GM21825 (cell line): Measurements from ENCODE around the gene RXRA.

Source experiments
- ATAC-seq: cut with Tn5 transposase; IDR thresholded peaks from one replicate; pipeline ENCODE4 v1.9.1; 2021; ENCODE audit warnings: mild to moderate bottlenecking, moderate library complexity; ENCODE audit not compliant: unreplicated experiment

The RXRA gene

DNA sequence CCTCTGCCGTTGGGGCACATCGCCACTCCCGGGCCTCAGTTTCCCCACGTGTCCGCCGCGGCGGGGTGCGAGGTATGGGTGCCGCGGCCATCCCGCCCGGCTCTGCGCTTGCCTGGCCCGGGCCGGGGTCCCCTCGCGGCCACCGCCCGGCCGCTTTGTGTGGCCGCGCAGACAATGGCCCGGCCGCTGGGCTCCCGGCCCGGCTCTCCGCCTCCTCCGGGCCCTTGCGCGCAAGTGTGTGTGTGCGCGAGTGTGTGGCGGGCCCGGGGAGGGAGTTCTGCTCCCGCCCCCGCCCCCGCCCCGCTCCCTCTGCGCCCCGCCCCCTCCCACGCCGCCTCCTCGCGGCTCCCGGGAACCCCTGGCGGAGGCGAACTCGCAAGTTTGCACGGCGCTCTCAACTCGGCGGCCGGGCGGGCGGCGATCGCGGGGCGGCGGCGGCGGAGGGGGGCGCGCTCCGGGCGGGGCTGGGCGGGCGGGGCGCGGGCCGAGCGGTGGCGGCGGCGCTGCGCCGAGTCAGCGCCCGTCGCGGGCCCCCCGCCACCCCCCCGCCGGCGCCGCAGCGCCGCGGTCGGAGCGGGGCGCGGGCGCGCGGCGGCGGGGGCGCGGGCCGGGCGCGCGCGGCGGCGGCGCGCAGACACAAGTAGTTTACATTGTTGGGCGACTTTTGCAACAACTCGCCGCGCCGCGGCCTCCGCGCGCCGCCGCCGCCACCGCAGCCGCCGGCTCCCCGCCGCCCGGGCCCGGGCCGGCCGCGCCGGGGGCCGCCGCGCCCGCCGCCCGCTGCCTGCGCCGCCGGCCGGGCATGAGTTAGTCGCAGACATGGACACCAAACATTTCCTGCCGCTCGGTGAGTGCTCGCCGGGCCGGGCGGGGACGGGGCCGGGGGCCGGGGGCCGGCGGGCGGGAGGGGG, at the start of gene RXRA:
Gene RXRA, plus strand, starts transcription at position 643 of the 911 bp plus-strand sequence. Its CDS starts 177 bp downstream, at position 820.
- ATAC-seq = no peak

DNA sequence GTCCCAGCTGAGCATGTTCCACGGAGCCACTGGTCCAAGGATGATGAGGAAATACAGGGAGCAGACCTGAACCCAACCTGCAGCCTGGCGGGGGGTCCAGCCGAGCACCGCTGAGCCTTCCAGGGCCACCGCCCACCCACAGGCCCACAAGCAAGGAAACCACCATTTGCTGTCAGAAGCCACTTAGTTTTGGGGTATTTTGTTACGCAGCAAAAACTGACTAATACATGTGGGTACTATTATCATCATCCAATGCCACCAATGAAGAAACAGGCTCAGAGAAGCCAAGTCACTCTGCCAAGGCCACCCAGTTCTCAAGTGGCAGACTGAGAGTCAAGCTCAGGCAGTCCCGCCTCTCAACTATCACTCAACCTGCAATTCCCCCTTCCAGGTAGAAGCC, 48.0 kb upstream of the RXRA start:
- no peak for ATAC-seq

DNA sequence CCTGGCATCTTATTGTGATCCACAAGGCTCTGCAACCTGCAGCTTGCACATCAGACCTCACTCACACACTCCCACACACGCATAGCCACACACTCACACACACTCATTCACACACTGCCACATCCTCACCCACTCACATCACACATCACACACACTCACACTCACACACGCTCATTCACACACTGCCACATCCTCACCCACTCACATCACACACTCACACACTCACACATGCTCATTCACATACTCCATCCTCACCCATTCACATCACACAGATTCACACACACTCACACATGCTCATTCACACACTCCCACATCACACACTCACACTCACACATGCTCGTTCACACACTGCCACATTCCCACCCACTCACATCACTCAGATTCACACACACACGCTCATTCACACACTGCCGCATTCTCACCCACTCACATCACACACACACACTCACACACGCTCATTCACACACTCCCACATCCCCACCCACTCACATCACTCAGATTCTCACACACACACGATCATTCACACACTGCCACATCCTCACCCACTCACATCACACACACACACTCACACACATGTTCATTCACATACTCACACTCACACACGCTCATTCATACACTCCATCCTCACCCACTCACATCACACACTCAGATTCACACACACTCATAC, 47.1 kb upstream of the RXRA start:
- no peak for ATAC-seq

- no peak for ATAC-seq
These were observed 44.1 kb upstream of the RXRA start for GRCh38 chr9:134282138-134282650.

- no peak for ATAC-seq
These were observed 43.1 kb upstream of the RXRA start for GRCh38 chr9:134283111-134283515.

DNA sequence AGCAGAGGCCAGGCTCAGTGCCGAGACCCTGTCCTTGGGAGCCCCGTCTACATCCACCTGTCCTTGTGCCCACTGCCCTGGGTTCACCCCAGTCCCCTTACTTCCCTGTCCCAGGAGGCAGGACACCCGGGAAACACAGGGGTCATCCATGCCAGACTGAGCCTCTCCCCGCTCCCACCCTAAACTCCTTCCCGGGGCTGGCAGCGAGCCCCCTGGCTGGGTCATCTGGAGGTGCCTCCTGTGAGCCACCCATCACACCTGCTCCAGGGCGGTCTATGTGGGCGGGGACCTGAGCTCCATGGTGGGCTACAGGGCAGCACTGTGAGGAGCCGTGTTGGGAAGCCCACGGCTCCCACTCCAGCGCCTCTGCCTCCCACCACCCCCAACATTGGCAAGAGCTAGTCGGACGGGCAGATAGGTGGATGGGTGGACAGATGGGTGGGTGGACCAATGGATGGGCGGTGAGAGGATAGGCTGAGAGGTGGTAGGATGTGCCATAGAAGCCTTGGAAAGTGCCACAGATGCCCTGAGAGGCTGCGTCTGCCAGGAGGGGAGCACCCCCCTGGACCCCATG, 42.5 kb upstream of the RXRA start:
- no peak for ATAC-seq

DNA sequence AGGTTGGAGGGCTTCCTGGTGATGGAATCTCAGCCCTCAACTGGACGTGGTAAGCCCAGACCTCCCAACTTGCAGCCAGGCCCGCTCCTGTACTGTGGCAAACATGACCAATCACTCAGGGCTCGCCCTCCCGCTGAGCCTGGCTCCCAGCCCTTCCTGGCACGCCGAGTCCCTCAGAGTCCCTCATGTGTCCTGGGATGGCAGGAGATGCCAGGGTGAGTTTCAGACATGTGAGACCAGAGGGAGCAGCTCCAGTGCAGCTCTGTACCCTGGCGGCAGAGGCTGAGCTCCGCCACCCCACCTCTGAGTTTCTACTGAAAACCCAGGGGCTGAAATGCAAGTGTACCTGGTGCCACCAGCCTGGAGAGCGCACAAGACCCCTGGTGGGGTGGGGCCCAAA, 42.0 kb upstream of the RXRA start:
- ATAC-seq = no peak

- ATAC-seq = no peak
These were observed 41.5 kb upstream of the RXRA start for GRCh38 chr9:134284741-134285140.

DNA sequence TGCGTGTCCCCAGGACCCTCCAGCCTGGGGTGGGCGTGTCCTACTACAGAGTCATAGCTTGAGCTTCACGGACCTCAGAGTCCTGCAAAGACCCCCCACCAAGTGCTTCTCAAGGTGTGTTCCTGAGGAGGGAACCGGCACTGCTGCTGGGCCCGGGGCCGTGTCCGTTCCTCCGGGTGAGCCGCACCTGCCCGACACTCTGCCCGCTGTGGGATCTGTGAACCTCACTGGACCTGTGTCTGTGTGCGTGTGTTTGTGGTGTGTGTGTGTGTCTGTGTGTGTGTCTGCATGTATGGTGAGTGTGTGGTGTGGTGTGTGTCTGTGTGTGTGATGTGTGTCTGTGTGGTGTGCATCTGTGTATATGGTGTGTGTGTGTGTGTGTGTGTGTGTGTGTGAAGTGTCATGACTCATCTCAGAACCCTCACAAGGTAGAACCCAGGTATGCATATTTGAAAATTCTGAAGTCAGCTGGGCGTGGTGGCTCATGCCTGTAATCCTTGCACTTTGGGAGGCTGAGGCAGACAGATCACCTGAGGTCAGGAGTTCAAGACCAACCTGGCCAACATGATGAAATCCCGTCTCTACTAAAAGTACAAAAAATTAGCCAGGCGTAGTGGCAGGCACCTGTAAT, 40.9 kb upstream of the RXRA start:
- ATAC-seq = no peak

DNA sequence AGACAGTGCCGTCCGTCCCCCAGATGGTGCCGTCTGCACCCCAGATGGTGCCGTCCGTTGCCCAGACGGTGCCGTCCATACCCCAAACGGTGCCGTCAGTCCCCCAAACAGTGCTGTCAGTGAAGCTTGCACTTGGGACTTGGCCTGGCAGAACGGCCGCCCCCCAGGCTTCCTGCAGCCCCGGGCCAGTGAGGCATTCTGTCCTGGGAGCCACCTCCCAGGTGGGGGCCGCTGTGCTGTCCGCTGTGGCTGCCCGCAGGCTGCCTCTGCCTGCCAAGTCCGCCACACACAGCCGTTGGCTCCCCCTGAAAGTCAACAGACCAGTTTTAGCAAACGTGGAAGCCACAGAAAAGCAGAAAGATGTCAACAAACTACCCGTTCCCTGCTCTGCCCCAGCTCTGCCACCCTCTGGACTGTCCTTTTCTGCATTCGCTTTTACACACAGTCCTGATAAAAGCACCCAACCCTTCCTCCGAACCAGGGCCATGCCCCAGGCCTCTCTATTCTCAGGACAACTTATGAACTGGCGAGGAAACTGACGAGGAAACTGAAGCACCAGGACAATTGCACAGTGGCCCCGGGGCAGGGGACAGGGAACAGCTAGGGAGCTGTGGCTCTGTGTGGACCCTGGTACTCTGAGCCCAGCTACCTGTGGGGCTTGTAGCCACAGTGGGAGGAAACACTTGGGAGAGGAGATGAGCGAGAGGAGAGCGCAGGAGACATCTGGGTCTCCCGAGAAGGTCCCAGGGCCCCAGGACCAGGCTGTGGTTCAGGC, 39.6 kb upstream of the RXRA start:
- ATAC-seq = no peak

- ATAC-seq = no peak
These were observed 38.4 kb upstream of the RXRA start for GRCh38 chr9:134287591-134288491.

DNA sequence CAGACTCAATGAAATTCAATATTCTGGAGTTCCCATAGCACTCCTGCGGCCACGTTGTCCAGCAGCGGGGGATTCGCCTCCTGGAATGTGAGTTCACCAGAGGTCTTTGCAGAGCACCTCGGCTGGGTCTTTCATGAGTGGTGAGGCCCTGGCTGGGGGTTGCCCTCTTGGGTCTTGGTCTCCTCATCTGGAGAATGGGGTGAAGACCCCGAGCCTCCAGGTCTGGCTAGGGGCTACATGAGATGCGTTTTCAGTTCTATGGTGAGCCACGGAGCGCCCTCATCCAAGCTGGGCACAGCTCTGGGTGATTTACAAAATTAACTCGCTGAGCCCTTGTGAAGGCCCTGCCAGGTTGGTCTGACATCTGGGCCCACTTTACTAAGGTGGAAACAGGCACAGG, 37.5 kb upstream of the RXRA start:
- ATAC-seq = no peak

DNA sequence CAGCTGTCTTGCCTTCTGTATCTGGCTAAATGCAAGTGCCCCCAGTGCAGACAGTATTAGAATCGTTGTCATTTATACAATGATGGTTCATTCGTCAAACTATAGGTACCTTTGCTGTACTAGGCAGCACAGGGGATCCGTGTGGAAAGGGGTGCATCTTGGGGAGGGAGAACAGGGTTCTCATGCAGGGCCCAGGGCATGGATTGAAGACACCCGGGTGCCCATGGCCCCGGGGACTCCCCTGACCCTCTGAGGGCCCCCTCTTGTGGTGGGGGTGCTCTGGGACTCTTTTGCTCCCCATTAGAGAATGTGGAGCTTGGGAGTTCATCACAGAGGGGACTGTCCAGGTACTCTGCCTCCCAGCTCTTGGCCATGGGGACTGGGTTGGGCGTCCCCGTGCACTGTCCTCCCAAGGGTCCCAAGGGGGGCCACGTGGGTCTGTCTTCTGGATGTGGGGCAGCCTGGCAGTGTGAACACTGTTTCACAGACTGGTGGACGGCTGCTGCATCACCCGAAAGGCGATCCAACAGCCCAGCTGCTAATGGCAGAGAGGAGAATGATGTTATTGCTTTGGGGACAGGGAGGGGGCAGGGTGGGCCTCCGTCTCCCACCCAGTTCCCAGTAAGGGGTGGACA, 36.9 kb upstream of the RXRA start:
- ATAC-seq = no peak

DNA sequence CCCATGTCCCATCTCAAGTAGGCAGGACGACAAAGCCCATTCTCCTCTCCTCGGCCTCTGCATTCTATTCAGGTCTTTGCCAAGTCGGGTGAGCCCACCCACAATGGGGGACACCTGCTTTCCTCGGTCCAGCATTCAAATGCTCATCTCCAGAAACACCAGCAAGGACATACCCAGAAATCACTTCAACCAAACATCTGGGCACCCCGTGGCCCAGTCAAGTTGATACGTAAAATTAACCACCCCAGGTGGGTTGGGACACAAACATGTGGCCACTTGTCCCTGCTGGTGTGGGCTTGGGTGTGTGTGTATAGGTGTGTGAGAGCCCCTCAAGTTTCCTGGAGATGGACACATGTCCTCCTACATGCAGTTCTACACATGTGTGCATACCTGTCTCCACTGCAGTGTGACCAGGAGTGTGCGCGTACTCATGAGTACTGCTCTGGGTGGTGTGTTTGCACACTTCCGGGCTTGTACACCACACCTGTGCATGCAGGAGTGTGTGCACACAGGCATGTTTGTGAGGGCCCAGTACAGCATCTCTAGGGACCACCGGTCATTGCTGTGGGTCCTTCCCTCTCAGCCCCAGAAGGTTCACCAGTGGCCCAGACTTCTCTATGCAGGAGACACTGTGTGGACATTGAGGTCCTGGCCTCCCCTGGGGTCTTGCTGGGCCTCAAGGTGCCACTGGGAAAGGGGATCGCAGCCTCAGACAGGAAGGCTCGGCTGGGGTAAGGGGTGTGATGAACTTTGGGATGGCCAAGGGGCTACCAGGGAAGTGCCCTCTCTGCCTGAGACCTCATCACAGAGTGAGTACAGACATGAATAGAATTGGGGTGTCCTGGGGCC, 35.4 kb upstream of the RXRA start:
- ATAC-seq = no peak

- ATAC-seq = no peak
These were observed 34.8 kb upstream of the RXRA start for GRCh38 chr9:134291452-134291881.

GRCh38 chr9:134291961-134292871, 34.0 kb upstream of the RXRA start:
- no peak for ATAC-seq

DNA sequence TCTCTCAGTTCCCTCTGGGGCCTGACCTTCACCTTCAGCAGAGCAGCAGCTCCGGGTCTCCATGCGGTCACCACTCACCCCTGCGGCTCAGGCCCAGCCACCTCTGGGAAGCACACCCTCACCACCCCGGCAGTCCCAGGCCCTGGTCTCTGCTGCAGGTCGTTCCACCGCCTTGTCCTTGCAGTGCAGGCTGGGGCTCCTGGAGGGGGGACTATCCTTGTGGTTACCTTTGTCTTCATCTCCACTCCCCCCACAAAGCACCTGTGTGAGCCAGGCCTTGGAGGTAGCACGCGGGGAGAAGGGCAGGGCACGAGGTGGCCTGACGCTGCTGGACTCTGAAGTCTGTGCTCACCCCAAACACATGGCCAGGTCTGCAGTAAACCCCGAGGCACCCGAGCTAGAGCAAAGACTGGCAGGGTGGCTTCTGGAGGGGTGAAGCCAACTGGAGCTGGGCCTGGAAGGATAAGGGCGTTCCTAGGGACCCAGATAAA, 33.2 kb upstream of the RXRA start:
- ATAC-seq = no peak
